Liver (tissue), 9 donors: Measurements from ENCODE around the gene SPHK2. TPM values are rescaled to one million over a fixed set of nuclear protein-coding genes. Genes with fewer than 3 reads are reported as not detected.
"Not testable (repeated sequence)": the region's sequence is repeated elsewhere in the genome, so short reads cannot be mapped to it uniquely, and the experiment has no call there.

Experiments
- DNase-seq: peaks from one replicate; pipeline ENCODE4 v3.0.0-alpha.2; 2017; ENCODE audit warnings: low spot score
- H3K27ac ChIP-seq, 2 donors: one replicate each; pipeline ENCODE4 v1.7.0; 2013; ENCODE audit warnings: inconsistent platforms in 2 of 2, low read length in 2 of 2, control low read depth in 1 of 2, low read depth in 1 of 2, mild to moderate bottlenecking in 1 of 2
- H3K27me3 ChIP-seq, 4 donors: one replicate each; pipeline versions ENCODE4 v1.6.1 to v1.7.0; 2013; ENCODE audit warnings: low read length in 3 of 4, inconsistent platforms in 1 of 4, mild to moderate bottlenecking in 1 of 4, moderate library complexity in 1 of 4; ENCODE audit not compliant: control insufficient read depth in 4 of 4, insufficient read depth in 4 of 4
- H3K36me3 ChIP-seq, 4 donors: one replicate each; pipeline versions ENCODE4 v1.6.1 to v1.7.0; 2013; ENCODE audit warnings: low read length in 3 of 4, mild to moderate bottlenecking in 3 of 4, low read depth in 1 of 4, moderate library complexity in 1 of 4; ENCODE audit not compliant: control insufficient read depth in 4 of 4, insufficient read depth in 3 of 4
- H3K4me1 ChIP-seq, 4 donors: one replicate each; pipeline versions ENCODE4 v1.6.1 to v1.7.0; 2013; ENCODE audit warnings: low read length in 3 of 4, mild to moderate bottlenecking in 3 of 4, moderate library complexity in 1 of 4; ENCODE audit not compliant: control insufficient read depth in 4 of 4, insufficient read depth in 4 of 4
- H3K4me3 ChIP-seq, 3 donors: one replicate each; pipeline versions ENCODE4 v1.6.1 to v1.7.0; 2013; ENCODE audit warnings: low read length in 3 of 3, control low read depth in 1 of 3, low read depth in 1 of 3, mild to moderate bottlenecking in 1 of 3
- H3K9ac ChIP-seq, 2 donors: one replicate each; pipeline ENCODE4 v1.7.0; 2013; ENCODE audit warnings: low read length in 2 of 2, mild to moderate bottlenecking in 2 of 2, moderate library complexity in 2 of 2, control low read depth in 1 of 2, low read depth in 1 of 2
- H3K9me3 ChIP-seq, 4 donors: one replicate each; pipeline versions ENCODE4 v1.6.1 to v1.7.0; 2013; ENCODE audit warnings: low read length in 3 of 4; ENCODE audit not compliant: control insufficient read depth in 4 of 4
- EGR1 ChIP-seq, 2 donors: IDR thresholded peaks; 2 replicates each; pipeline ENCODE4 v1.6.1; 2016 to 2018; ENCODE audit warnings: antibody characterized with exemption in 2 of 2, low read depth in 2 of 2
- FOXA1 ChIP-seq: IDR thresholded peaks from 2 replicates; pipeline ENCODE4 v1.6.1; 2016; ENCODE audit warnings: antibody characterized with exemption
- HNF4A ChIP-seq, 2 donors: conservative IDR thresholded peaks; 2 replicates each; pipeline ENCODE4 v1.6.1; 2016; ENCODE audit warnings: antibody characterized with exemption in 2 of 2, mild to moderate bottlenecking in 2 of 2
- HNF4G ChIP-seq: IDR thresholded peaks from 2 replicates; pipeline ENCODE4 v1.6.1; 2016; ENCODE audit warnings: antibody characterized with exemption
- JUND ChIP-seq, 2 donors: IDR thresholded peaks; 2 replicates each; pipeline ENCODE4 v1.6.1; 2016; ENCODE audit warnings: antibody characterized with exemption in 2 of 2
- NR2F2 ChIP-seq: IDR thresholded peaks from 2 replicates; pipeline ENCODE4 v1.6.1; 2016; ENCODE audit warnings: antibody characterized with exemption
- REST ChIP-seq: IDR thresholded peaks from 2 replicates; pipeline ENCODE4 v1.6.1; 2016; ENCODE audit warnings: antibody characterized with exemption, mild to moderate bottlenecking
- RXRA ChIP-seq, 2 donors: IDR thresholded peaks; 2 replicates each; pipeline ENCODE4 v1.6.1; 2017 to 2018; ENCODE audit warnings: antibody characterized with exemption in 2 of 2, mild to moderate bottlenecking in 1 of 2
- SP1 ChIP-seq: IDR thresholded peaks from 2 replicates; pipeline ENCODE4 v1.6.1; 2018; ENCODE audit warnings: antibody characterized with exemption, mild to moderate bottlenecking
- TAF1 ChIP-seq: conservative IDR thresholded peaks from 2 replicates; pipeline ENCODE4 v1.6.1; 2016; ENCODE audit warnings: antibody characterized with exemption, mild to moderate bottlenecking
- YY1 ChIP-seq: IDR thresholded peaks from 2 replicates; pipeline ENCODE4 v1.6.1; 2016; ENCODE audit warnings: antibody characterized with exemption, mild to moderate bottlenecking
- WGBS: extraction: QIAGEN DNeasy Blood & Tissue Kit; methylation state at CpG from one replicate; pipeline ENCODE4 v1.1.7; 2013; 5-methylcytosine and 5-hydroxymethylcytosine counted together
- polyA plus RNA-seq, 2 donors: library from polyadenylated mRNA; stranded (reverse) in 1 of 2; unstranded in 1 of 2; fragments of 200-250 nt in 1 of 2; fragments of >200 nt in 1 of 2; fragmentation: Nextera tagmentation in 1 of 2; extraction: Ambion mirVana in 1 of 2; gene quantifications; one replicate each; pipeline versions ENCODE4 v1.2.1 to v1.2.3, GENCODE V29; 2013 to 2015
- total RNA-seq, 2 donors: library from RNA; depleted of rRNA; stranded (reverse); fragments of >200 nt; gene quantifications; one replicate each; pipeline ENCODE4 v1.2.3, GENCODE V29; 2014
- TF ChIP-seq, protein P1 (sequence below): IDR thresholded peaks from 2 replicates; pipeline ENCODE4 v1.6.1; 2016; ENCODE audit warnings: antibody characterized with exemption
- TF ChIP-seq, protein P2 (sequence below): IDR thresholded peaks from 2 replicates; pipeline ENCODE4 v1.6.1; 2016; ENCODE audit warnings: antibody characterized with exemption
- donor health status: healthy.
- donor health status: healthy.
- donor health status: healthy.
- donor health status: healthy.
- donor health status: healthy.

SPHK2 gene
- total and polyA plus RNA-seq, 4 donors = 9.6 to 17.3 (median 12.3) TPM

DNA sequence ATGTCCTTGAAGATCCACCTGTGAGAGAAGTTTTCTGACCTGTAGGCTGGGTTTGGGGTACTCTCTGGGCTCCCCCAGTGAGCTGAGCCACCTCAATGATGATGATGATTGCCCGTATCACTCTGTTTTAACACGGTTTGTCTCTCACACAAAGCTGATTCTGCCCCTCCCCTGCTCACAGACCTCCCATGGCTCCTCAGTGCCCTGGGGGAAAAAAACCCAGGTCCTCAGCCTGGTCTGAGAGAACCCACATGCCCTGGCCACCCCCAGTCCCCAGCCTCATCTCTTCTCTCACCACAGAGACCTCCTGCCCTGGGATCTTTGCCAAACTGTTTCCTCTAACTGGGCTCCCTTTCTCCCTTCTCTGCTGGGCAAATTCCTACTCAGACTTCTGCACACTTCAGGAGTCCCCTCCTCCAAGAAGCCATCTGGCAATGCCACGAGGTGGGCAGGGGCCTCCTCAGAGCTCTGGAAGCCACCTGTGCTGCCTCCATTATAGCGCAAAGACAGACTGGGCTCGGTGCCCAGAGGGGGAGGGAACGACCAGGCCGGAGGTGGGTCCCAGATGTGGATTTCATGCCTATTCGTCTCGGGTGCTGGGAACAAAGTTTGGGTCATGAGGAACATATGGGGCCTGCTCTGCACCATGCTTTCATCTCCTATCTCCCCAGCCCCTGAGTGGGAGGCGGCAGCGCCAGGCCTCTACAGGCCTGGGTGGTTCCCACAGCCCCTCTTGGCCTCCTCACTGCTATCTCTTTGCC is 35.2 kb downstream of the SPHK2 start:
- WGBS = 62% methylated on average over 11 of the region's 11 CpGs
- DNase-seq = no peak

GRCh38 chr19:48656840-48657474 is 37.7 kb downstream of the SPHK2 start:
- DNase-seq = no peak
- Histone ChIP-seq H3K36me3 (no peaks in the 10 kb centered on the region), H3K27ac (no peak overlapping the region), H3K4me1 (peaks cover 0 to 2% (median 0%) of the 10 kb centered on the region in 4 donors), H3K27me3 (no peaks in the 10 kb centered on the region), H3K9me3 (no peaks in the 10 kb centered on the region), H3K4me3 (no peak overlapping the region), H3K9ac (no peak overlapping the region)
- WGBS = 51% methylated on average over 16 of the region's 16 CpGs
- TF ChIP-seq FOXA1 = no peak
- no peak for TF ChIP-seq EGR1 (IDR thresholded peaks at IDR 0.05; ENCODE audit: low read depth in 2 of 2)
- TF ChIP-seq YY1 = no peak

More for the DNA sequence above, 35.2 kb downstream of the SPHK2 start:
- no peaks in the 10 kb centered on the region for H3K27me3 ChIP-seq
- no peak overlapping the region for H3K9ac ChIP-seq
- H3K27ac ChIP-seq = no peak overlapping the region
- H3K4me1 ChIP-seq = no peaks in the 10 kb centered on the region
- H3K36me3 ChIP-seq = no peaks in the 10 kb centered on the region
- no peaks in the 10 kb centered on the region for H3K9me3 ChIP-seq
- no peak overlapping the region for H3K4me3 ChIP-seq
- TF ChIP-seq JUND (IDR thresholded peaks at IDR 0.05) (no peak), SP1 (no peak)

DNA sequence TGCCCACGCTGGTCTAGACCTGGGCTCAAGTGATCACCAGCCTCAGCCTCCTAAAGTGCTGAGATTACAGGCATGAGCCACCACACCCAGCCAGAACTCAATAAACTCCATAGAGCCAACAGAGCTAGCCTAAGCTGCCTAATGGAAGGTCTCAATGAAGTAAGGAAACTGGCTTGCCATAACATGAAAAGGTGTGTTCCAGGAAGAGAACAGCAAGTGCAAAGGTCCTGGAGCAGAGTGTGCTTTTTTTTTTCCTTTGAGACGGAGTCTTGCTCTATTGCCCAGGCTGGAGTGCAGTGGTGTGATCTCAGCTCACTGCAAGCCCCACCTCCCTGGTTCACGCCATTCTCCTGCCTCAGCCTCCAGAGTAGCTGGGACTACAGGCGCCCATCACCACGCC is 38.5 kb downstream of the SPHK2 start:
- WGBS = 93% methylated on average over 5 of the region's 5 CpGs
- H3K4me1 ChIP-seq, H3K4me3 ChIP-seq, DNase-seq, H3K36me3 ChIP-seq, H3K9me3 ChIP-seq, H3K27me3 ChIP-seq, H3K27ac ChIP-seq, H3K9ac ChIP-seq: not testable (repeated sequence)

GRCh38 chr19:48658483-48658882 is 39.2 kb downstream of the SPHK2 start:
- no peak overlapping the region for H3K9ac ChIP-seq
- no peaks in the 10 kb centered on the region for H3K9me3 ChIP-seq
- H3K4me3 ChIP-seq = no peak overlapping the region
- 92% methylated on average over 6 of the region's 6 CpGs for WGBS
- DNase-seq = no peak
- no peaks in the 10 kb centered on the region for H3K36me3 ChIP-seq
- H3K27ac ChIP-seq = no peak overlapping the region
- TF ChIP-seq, protein P1, sequence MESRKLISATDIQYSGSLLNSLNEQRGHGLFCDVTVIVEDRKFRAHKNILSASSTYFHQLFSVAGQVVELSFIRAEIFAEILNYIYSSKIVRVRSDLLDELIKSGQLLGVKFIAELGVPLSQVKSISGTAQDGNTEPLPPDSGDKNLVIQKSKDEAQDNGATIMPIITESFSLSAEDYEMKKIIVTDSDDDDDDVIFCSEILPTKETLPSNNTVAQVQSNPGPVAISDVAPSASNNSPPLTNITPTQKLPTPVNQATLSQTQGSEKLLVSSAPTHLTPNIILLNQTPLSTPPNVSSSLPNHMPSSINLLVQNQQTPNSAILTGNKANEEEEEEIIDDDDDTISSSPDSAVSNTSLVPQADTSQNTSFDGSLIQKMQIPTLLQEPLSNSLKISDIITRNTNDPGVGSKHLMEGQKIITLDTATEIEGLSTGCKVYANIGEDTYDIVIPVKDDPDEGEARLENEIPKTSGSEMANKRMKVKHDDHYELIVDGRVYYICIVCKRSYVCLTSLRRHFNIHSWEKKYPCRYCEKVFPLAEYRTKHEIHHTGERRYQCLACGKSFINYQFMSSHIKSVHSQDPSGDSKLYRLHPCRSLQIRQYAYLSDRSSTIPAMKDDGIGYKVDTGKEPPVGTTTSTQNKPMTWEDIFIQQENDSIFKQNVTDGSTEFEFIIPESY = no peak
- TF ChIP-seq HNF4A (conservative IDR thresholded peaks at IDR 0.05) (no peak), RXRA (IDR thresholded peaks at IDR 0.05) (no peak), FOXA1 (no peak), NR2F2 (no peak), HNF4G (no peak), REST (no peak), TAF1 (no peak), JUND (IDR thresholded peaks at IDR 0.05) (no peak), YY1 (no peak)
- TF ChIP-seq, protein P2, sequence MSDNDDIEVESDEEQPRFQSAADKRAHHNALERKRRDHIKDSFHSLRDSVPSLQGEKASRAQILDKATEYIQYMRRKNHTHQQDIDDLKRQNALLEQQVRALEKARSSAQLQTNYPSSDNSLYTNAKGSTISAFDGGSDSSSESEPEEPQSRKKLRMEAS = no peak
- no peaks in the 10 kb centered on the region for H3K27me3 ChIP-seq
- H3K4me1 ChIP-seq = peaks cover 0 to 2% (median 0%) of the 10 kb centered on the region in 4 donors
